H1 (cell line): ENCODE data around the gene CD244. TPM values are rescaled to one million over a fixed set of nuclear protein-coding genes. Genes with fewer than 3 reads are reported as not detected.

Experiments used
- CTCF ChIA-PET: fragments of 300-600 bp; sonication (Branson Sonifier 250); formaldehyde crosslinking; loops from one replicate; lab custom pipeline; 2021; ENCODE audit not compliant: partially characterized antibody; lab: Charles Lee
- POLR2A ChIA-PET: fragments of 300-600 bp; sonication (Branson Sonifier 250); formaldehyde crosslinking; loops from one replicate; lab custom pipeline; 2021; ENCODE audit warnings: inconsistent platforms; ENCODE audit not compliant: partially characterized antibody; lab: Charles Lee
- DNase-seq, 2 experiments: peaks; one replicate each; pipeline versions ENCODE4 v3.0.0 to v3.0.0-alpha.2; 2010 to 2022; ENCODE audit warnings: low spot score in 2 of 2, low read depth in 1 of 2, mixed read lengths in 1 of 2
- FAIRE-seq: peaks from 2 replicates; lab custom pipeline; 2011; peaks lifted over from hg19 to GRCh38; lab: Jason Lieb, UNC
- H2AFZ ChIP-seq: 2 replicates; pipeline ENCODE4 v1.8.1; 2012; ENCODE audit warnings: low read length, inconsistent platforms
- H2AK5ac ChIP-seq: 2 replicates; pipeline ENCODE4 v1.6.1; 2013; ENCODE audit warnings: low read depth, low read length
- H2BK120ac ChIP-seq: replicated peaks from 2 replicates; pipeline ENCODE3; 2013; ENCODE audit warnings: low read depth, low read length, inconsistent platforms
- H2BK12ac ChIP-seq: 2 replicates; pipeline ENCODE4 v1.6.1; 2013; ENCODE audit warnings: low read depth, low read length
- H2BK15ac ChIP-seq: 2 replicates; pipeline ENCODE4 v1.6.1; 2013; ENCODE audit warnings: low read length
- H2BK20ac ChIP-seq: 2 replicates; pipeline ENCODE4 v1.6.1; 2013; ENCODE audit warnings: low read length
- H2BK5ac ChIP-seq: 2 replicates; pipeline ENCODE4 v1.6.1; 2013; ENCODE audit warnings: low read depth, low read length
- H3K14ac ChIP-seq: 2 replicates; pipeline ENCODE4 v1.6.1; 2013; ENCODE audit warnings: inconsistent platforms; ENCODE audit not compliant: insufficient read length
- H3K18ac ChIP-seq: 2 replicates; pipeline ENCODE4 v1.6.1; 2013; ENCODE audit warnings: low read length; ENCODE audit errors: extremely low read depth
- H3K23ac ChIP-seq: 2 replicates; pipeline ENCODE4 v1.6.1; 2013; ENCODE audit warnings: inconsistent platforms; ENCODE audit not compliant: insufficient read length
- H3K23me2 ChIP-seq: 2 replicates; pipeline ENCODE4 v1.6.1; 2013; ENCODE audit warnings: low read depth, low read length
- H3K27ac ChIP-seq: 2 replicates; pipeline ENCODE4 v1.6.1; 2011; ENCODE audit warnings: low read depth, low read length, inconsistent platforms
- H3K27me3 ChIP-seq, 4 experiments: replicated peaks in 1 of 4; 1 replicate in 1 of 4; 2 replicates in 3 of 4; pipeline versions ENCODE4 v1.6.1 to v1.8.1; 2011 to 2013; ENCODE audit warnings: low read length in 3 of 4, mild to moderate bottlenecking in 3 of 4, inconsistent platforms in 2 of 4, mixed read lengths in 2 of 4, moderate library complexity in 1 of 4; ENCODE audit not compliant: control insufficient read depth in 3 of 4, insufficient read depth in 3 of 4; ENCODE audit errors: extremely low read depth in 1 of 4
- H3K36me3 ChIP-seq, 4 experiments: 2 replicates each; pipeline versions ENCODE4 v1.6.1 to v1.8.1; 2011 to 2013; ENCODE audit warnings: mild to moderate bottlenecking in 4 of 4, low read length in 3 of 4, moderate library complexity in 2 of 4, control low read depth in 1 of 4, inconsistent platforms in 1 of 4; ENCODE audit not compliant: insufficient read depth in 4 of 4, control insufficient read depth in 2 of 4
- H3K4ac ChIP-seq: replicated peaks from 2 replicates; pipeline ENCODE3; 2013; ENCODE audit warnings: low read length, low read depth, mixed read lengths, inconsistent platforms; ENCODE audit not compliant: insufficient read length
- H3K4me1 ChIP-seq, 4 experiments: replicated peaks in 1 of 4; 1 replicate in 1 of 4; 2 replicates in 3 of 4; pipeline versions ENCODE4 v1.6.1 to v1.8.1; 2011 to 2013; ENCODE audit warnings: low read length in 3 of 4, inconsistent platforms in 2 of 4, mixed read lengths in 1 of 4; ENCODE audit not compliant: insufficient read depth in 4 of 4, control insufficient read depth in 3 of 4
- H3K4me2 ChIP-seq, 2 experiments: 2 replicates each; pipeline versions ENCODE4 v1.6.1 to v1.8.1; 2011 to 2013; ENCODE audit warnings: low read depth in 2 of 2, low read length in 2 of 2, control low read depth in 1 of 2, inconsistent platforms in 1 of 2, mild to moderate bottlenecking in 1 of 2; ENCODE audit not compliant: insufficient read depth in 1 of 2
- H3K4me3 ChIP-seq, 4 experiments: fragments of 200-600, 300-600 bp in 1 of 4; sonication (generic), shearing (Covaris generic), sonication (Bioruptor Twin) in 1 of 4; 2 replicates each; pipeline versions ENCODE4 v1.5.1 to v1.8.1; 2011 to 2016; ENCODE audit warnings: low read length in 4 of 4, low read depth in 3 of 4, control low read depth in 2 of 4, inconsistent platforms in 2 of 4, mild to moderate bottlenecking in 2 of 4, mixed read lengths in 1 of 4, moderate library complexity in 1 of 4; ENCODE audit not compliant: insufficient read depth in 2 of 4; ENCODE audit errors: extremely low read depth in 1 of 4
- H3K56ac ChIP-seq: replicated peaks from 2 replicates; pipeline ENCODE3; 2013; ENCODE audit warnings: low read depth, mild to moderate bottlenecking, mixed read lengths, low read length, inconsistent platforms; ENCODE audit not compliant: insufficient read length
- H3K79me1 ChIP-seq: 2 replicates; pipeline ENCODE4 v1.6.1; 2013; ENCODE audit warnings: low read depth, low read length, control low read depth
- H3K79me2 ChIP-seq, 2 experiments: 2 replicates each; pipeline versions ENCODE4 v1.6.1 to v1.8.1; 2012 to 2013; ENCODE audit warnings: low read length in 2 of 2, mild to moderate bottlenecking in 2 of 2, inconsistent platforms in 1 of 2; ENCODE audit not compliant: insufficient read depth in 2 of 2, control insufficient read depth in 1 of 2
- H3K9ac ChIP-seq, 4 experiments: replicated peaks in 1 of 4; 1 replicate in 1 of 4; 2 replicates in 3 of 4; pipeline versions ENCODE4 v1.6.1 to v1.8.1; 2011 to 2013; ENCODE audit warnings: low read depth in 3 of 4, low read length in 3 of 4, control low read depth in 2 of 4, mild to moderate bottlenecking in 2 of 4, moderate library complexity in 2 of 4, inconsistent platforms in 1 of 4; ENCODE audit errors: extremely low read depth in 1 of 4
- H3K9me3 ChIP-seq, 2 experiments: 2 replicates each; pipeline versions ENCODE4 v1.6.1 to v1.8.1; 2012 to 2013; ENCODE audit warnings: mild to moderate bottlenecking in 2 of 2, moderate library complexity in 2 of 2, control low read depth in 1 of 2, inconsistent platforms in 1 of 2, low read depth in 1 of 2, low read length in 1 of 2, mixed read lengths in 1 of 2; ENCODE audit not compliant: insufficient read depth in 2 of 2
- H4K20me1 ChIP-seq, 2 experiments: replicated peaks in 1 of 2; 2 replicates each; pipeline versions ENCODE3 to v1.8.1; 2011 to 2013; ENCODE audit warnings: inconsistent platforms in 2 of 2, low read length in 2 of 2, mild to moderate bottlenecking in 1 of 2; ENCODE audit not compliant: insufficient read depth in 2 of 2, control insufficient read depth in 1 of 2
- H4K5ac ChIP-seq: 2 replicates; pipeline ENCODE4 v1.6.1; 2013; ENCODE audit warnings: low read length, low read depth, mixed read lengths, inconsistent platforms; ENCODE audit not compliant: insufficient read length
- H4K8ac ChIP-seq: 2 replicates; pipeline ENCODE4 v1.8.0; 2013; ENCODE audit warnings: mild to moderate bottlenecking, moderate library complexity, low read length, inconsistent platforms; ENCODE audit not compliant: insufficient read depth; ENCODE audit errors: extremely low read depth
- H4K91ac ChIP-seq: replicated peaks from 2 replicates; pipeline ENCODE3; 2013; ENCODE audit warnings: low read length, mixed read lengths, inconsistent platforms; ENCODE audit not compliant: insufficient read length
- ASH2L ChIP-seq: fragments of 200-600, 300-600 bp; sonication (generic); IDR thresholded peaks from one replicate; pipeline ENCODE4 v1.7.1; 2017; ENCODE audit warnings: low read length
- BACH1 ChIP-seq: IDR thresholded peaks from 2 replicates; pipeline ENCODE4 v1.6.1; 2012; ENCODE audit warnings: low read length, improper control_type of control experiment
- BCL11A ChIP-seq, 2 experiments: IDR thresholded peaks; one replicate each; pipeline ENCODE4 v1.6.1; 2011; ENCODE audit warnings: low read depth in 2 of 2, low read length in 2 of 2, mild to moderate bottlenecking in 2 of 2
- EGR1 ChIP-seq: IDR thresholded peaks from 2 replicates; pipeline ENCODE4 v1.6.1; 2011; ENCODE audit warnings: low read depth, low read length, borderline replicate concordance
- MAX ChIP-seq: IDR thresholded peaks from 2 replicates; pipeline ENCODE4 v1.6.1; 2012; ENCODE audit warnings: inconsistent platforms
- NANOG ChIP-seq: IDR thresholded peaks from 2 replicates; pipeline ENCODE4 v1.6.1; 2011; ENCODE audit warnings: low read length, low read depth, mild to moderate bottlenecking, inconsistent platforms; ENCODE audit not compliant: insufficient read depth, poor library complexity, severe bottlenecking
- NRF1 ChIP-seq: IDR thresholded peaks from 2 replicates; pipeline ENCODE4 v1.6.1; 2011; ENCODE audit warnings: mild to moderate bottlenecking, low read depth, low read length, improper control_type of control experiment
- PHF8 ChIP-seq: fragments of 200-600 bp; sonication (generic); conservative IDR thresholded peaks from 2 replicates; pipeline ENCODE4 v1.7.1; 2012; ENCODE audit warnings: low read depth, mild to moderate bottlenecking, inconsistent platforms, low read length, moderate library complexity
- RAD21 ChIP-seq, 2 experiments: IDR thresholded peaks in 1 of 2; conservative IDR thresholded peaks in 1 of 2; 2 replicates each; pipeline ENCODE4 v1.6.1; 2011; ENCODE audit warnings: low read depth in 2 of 2, low read length in 2 of 2, improper control_type of control experiment in 1 of 2, inconsistent platforms in 1 of 2, mild to moderate bottlenecking in 1 of 2, moderate library complexity in 1 of 2
- SRF ChIP-seq: IDR thresholded peaks from 2 replicates; pipeline ENCODE4 v1.6.1; 2011; ENCODE audit warnings: mild to moderate bottlenecking, low read depth, low read length, moderate library complexity
- SUZ12 ChIP-seq: fragments of 200-600 bp; sonication (generic); IDR thresholded peaks from 2 replicates; pipeline ENCODE4 v1.6.1; 2012; ENCODE audit warnings: mild to moderate bottlenecking, inconsistent platforms, low read length, moderate library complexity, mixed read lengths
- TEAD4 ChIP-seq: IDR thresholded peaks from 2 replicates; pipeline ENCODE4 v1.6.1; 2012; ENCODE audit warnings: low read depth, low read length, inconsistent platforms, mixed read lengths
- ZNF274 ChIP-seq: IDR thresholded peaks from 2 replicates; pipeline ENCODE4 v1.7.0; 2012; ENCODE audit warnings: low read length, borderline replicate concordance; ENCODE audit errors: extremely low read depth
- WGBS, 2 experiments: shearing (Covaris generic) in 1 of 2; methylation state at CpG; one replicate each; pipeline versions ENCODE4 v1.1.6 to v1.1.7; 2013 to 2015; ENCODE audit warnings: low lambda C conversion rate in 2 of 2, mixed read lengths in 2 of 2, inconsistent platforms in 1 of 2, low coverage in 1 of 2, missing lambda C conversion rate in 1 of 2; ENCODE audit not compliant: insufficient replicate concordance in 2 of 2, insufficient coverage in 1 of 2, insufficient read length in 1 of 2; ENCODE audit errors: extremely low coverage in 1 of 2, missing lambda C conversion rate in 1 of 2; 5-methylcytosine and 5-hydroxymethylcytosine counted together
- polyA plus RNA-seq, 7 experiments: library from polyadenylated mRNA; depleted of rRNA in 3 of 7; stranded (reverse) in 5 of 7; unstranded in 2 of 7; fragments of >200 nt in 5 of 7; fragments of 200-250 nt in 2 of 7; gene quantifications; 1 replicate in 5 of 7; 2 replicates in 1 of 7; 4 replicates in 1 of 7; pipeline versions ENCODE4 v1.2.1 to v1.2.3, GENCODE V29; 2011 to 2013; ENCODE audit warnings: missing spikeins in 2 of 7, mixed read lengths in 2 of 7
- total RNA-seq: library from RNA; stranded (reverse); fragmentation: NEBNext Ultra II Directional; extraction: Animal tissue kit (Norgen Biotek cat#: 25700); gene quantifications from 2 replicates; pipeline ENCODE4 v1.2.1, GENCODE V29; 2021

The CD244 gene
- total and polyA plus RNA-seq, 2 of the 8 experiments (the other 6 are each of a cell fraction or from before 2014, with no cell fraction given): not detected

- no peak for FAIRE-seq
- H4K20me1 ChIP-seq: no peaks in the 10 kb centered on the region
- H4K8ac ChIP-seq: 0 out of 2 replicates have a peak overlapping the region, but pooled peaks have one; percentile 35
- H3K23me2 ChIP-seq: no peaks in the 10 kb centered on the region
- H2BK15ac ChIP-seq: no peak overlapping the region
- H2AK5ac ChIP-seq: no peak overlapping the region
- H3K27me3 ChIP-seq: no peaks in the 10 kb centered on the region
- no peak overlapping the region for H4K91ac ChIP-seq
- H2BK120ac ChIP-seq: no peak overlapping the region
- H3K4me3 ChIP-seq: no peak overlapping the region
- H3K79me1 ChIP-seq: no peaks in the 10 kb centered on the region
- no peak overlapping the region for H2BK5ac ChIP-seq
- no peak overlapping the region for H3K14ac ChIP-seq
- H3K23ac ChIP-seq: no peak overlapping the region
- H4K5ac ChIP-seq: no peak overlapping the region
- no peak overlapping the region for H3K56ac ChIP-seq
- H3K27ac ChIP-seq: no peak overlapping the region
- H3K9ac ChIP-seq: no peak overlapping the region
- no peak overlapping the region for H3K18ac ChIP-seq
- H2BK12ac ChIP-seq: no peak overlapping the region
- no peak overlapping the region for H2AFZ ChIP-seq
- no peak for DNase-seq
- no peaks in the 10 kb centered on the region for H3K79me2 ChIP-seq
- no peaks in the 10 kb centered on the region for H3K9me3 ChIP-seq
- 97% methylated on average over 2 of the region's 2 CpGs; no CpG with 5 or more reads in 1 of the 2 experiments for WGBS, 2 experiments
- no peak overlapping the region for H3K4ac ChIP-seq
- peaks cover 0 to 2% (median 0%) of the 10 kb centered on the region in 4 experiments; a peak in 1 of 7 replicates for H3K4me1 ChIP-seq
- CTCF ChIA-PET: interaction anchor here (0.9 to 5.5 kb wide), 10 partner anchors 13 to 181 kb away, joined by 3 to 35 read pairs (median 4); partner anchors contain the start of gene ITLN2
- no peaks in the 10 kb centered on the region for H3K36me3 ChIP-seq
- POLR2A ChIA-PET: no interaction called here
- no peak overlapping the region for H2BK20ac ChIP-seq
- no peak overlapping the region for H3K4me2 ChIP-seq
- no peak for TF ChIP-seq BACH1
- TF ChIP-seq PHF8: no peak
- no peak for TF ChIP-seq RAD21 (IDR thresholded peaks at IDR 0.05 in 1 of 2, conservative IDR thresholded peaks at IDR 0.05 in 1 of 2; ENCODE audit: low read depth in 2 of 2, low read length in 2 of 2)
- no peak for TF ChIP-seq BCL11A (IDR thresholded peaks at IDR 0.05; ENCODE audit: low read depth in 2 of 2, low read length in 2 of 2)
- TF ChIP-seq ASH2L: no peak
- no peak for TF ChIP-seq SRF
- no peak for TF ChIP-seq ZNF274
- TF ChIP-seq TEAD4: no peak
- no peak for TF ChIP-seq MAX
- TF ChIP-seq NANOG: no peak
- no peak for TF ChIP-seq EGR1
- no peak for TF ChIP-seq SUZ12
- TF ChIP-seq NRF1: no peak
Observed at GRCh38 chr1:160864173-160864572, 1.5 kb upstream of the CD244 start.
